Pons (tissue), 1 donor: Measurements from ENCODE around the gene AQP7.
"Not testable (repeated sequence)": the region's sequence is repeated elsewhere in the genome, so short reads cannot be mapped to it uniquely, and the experiment has no call there.

ENCODE experiments used
- DNase-seq: peaks from one replicate; pipeline ENCODE4 v3.0.0-alpha.2; 2016; ENCODE audit warnings: low spot score

AQP7 gene

DNA sequence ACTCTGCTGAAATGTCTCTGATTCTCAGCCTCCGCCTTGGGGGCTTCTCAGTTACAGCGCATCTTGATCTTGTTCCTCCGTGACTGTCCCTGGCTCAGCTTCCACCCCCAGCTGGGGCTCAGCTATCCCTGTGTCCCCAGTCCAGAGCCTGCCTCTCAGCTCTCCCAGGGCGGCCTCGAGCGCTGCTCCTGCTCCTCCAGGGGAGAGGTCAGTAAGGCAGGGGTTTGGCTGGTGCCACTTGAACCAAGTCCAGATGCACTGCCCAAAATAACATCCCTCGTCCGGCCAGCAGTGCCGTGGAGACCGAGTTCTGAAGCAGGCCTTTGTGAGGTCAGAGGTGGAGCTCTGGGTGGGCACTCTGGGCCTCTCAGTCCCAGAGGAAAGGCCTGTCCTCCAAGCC, at the start of gene AQP7:
AQP7 (minus strand) TSS at position 198 of the 400 bp plus-strand sequence. CDS start 1,306 bp downstream, outside the sequence.
- not testable (repeated sequence) for DNase-seq

DNA sequence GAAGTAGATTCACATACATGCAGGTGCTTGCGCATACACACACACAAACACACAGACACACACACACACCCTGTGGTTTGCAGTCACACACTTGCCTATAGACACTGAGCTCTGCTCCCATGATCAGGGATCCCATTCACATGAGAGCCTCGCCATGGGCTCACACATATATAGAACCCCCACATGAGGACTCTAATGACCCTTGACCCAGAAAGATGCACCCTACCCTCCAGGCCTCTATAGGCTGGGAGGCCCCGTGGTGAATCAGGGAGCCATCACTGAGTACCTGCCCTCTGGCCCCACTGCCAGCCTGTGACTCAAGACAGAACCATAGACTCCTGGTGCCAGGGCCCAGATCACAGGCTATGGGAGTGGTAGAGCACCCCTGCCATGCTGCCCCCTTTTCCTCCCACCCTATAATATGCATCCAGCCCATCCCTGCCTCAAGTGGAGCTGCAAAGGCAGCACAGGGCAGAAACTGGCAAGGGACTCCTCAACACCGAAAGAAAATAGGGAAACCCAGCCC, 48.3 kb upstream of the AQP7 start:
- no peak for DNase-seq

DNA sequence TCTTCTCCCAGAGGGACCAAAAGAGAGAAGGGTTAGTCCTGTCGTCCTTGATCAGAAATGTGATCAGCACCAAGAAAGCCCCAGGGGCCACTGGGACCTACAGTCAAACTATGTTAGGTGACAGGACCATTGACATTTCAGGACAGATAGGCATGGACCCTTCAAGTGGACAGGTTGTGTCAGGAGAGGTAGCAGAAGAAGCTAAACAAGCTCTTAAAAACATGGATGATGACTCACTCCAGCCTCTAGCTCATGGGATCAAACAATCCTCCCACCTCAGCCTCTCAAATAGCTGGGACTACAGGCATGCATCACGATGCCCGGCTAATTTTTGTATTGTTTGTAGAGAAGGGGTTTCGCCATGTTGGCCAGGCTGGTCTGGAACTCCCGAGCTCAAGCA, 47.3 kb upstream of the AQP7 start:
- DNase-seq = no peak

DNA sequence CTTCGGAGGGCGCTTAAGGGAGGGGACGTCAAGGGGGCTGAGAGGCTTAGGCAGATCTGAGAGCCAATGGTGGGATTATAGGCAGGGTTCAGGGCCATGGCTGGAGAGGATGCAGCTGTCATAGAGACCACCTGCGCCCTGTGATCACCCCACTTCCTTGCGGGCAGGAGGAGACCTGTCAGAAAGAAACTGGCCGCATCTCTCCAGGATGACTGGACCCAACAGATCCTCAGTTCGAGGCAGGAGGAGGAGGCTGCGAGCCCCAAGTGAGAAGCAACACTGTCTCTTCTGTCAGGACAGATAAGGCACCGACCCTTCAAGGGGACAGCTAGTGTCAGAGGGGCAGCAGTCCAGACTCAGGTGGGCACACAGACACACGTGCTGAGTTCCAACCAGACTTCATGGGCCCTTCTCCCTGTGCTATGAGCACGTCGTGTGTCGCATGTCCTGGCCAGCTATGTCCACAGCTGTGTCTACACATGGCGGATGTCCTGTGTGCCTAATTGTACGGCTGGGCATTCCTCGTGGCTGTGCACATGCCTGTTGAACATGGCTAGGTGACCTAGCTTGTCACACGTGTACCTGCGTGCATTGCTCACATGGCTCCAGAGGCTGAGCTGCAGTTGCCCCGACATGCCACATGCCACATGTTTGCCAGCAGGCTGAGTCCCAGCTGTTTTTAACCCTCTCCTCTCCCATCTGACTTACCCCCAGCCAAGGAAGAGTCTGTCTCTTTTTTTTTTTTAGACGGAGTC, 45.6 kb upstream of the AQP7 start:
- no peak for DNase-seq

DNA sequence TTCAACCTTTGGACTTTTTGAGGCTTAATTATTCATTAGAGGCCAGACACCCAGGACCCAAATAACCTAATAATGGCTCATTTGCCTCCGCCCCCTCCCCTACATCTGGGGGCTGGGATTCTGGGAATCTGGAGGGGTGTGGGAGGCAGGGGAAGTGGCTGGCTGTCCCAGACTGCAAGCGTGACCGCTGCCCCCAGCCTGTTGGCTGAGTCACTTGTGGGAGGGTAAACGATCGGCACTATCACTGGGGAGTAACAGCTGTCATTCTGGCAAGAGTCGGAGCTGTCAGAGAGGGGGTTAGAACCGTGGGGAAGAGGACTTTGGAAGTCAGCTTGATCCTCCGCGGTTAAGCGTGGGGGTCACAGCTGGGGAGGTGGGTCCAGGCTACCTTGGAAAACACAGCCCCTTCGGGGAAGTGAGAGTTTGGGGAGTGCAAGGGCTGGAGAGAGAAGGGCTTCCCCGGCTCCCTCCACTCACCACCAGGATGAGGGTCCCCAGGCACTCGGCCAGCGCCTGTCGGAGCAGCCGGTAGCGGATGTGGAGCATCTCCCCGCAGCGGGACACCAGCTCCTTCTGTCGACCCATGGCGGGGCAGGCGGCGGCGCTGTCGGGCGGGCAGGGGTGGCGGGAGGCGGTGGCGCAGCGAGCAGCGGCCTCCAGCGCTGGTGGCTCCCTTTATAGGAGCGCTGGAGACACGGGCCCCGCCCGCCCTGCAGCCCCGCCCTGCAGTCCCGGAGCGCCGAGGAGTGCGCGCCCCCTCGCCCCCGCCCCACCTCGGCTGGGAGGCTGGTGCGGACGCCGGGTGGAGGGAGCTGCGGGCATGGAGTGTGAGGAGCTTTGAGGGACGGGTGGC, 44.8 kb upstream of the AQP7 start, which contains the start of gene AQP3:
AQP3 (minus strand) TSS at position 648 of the 853 bp plus-strand sequence; CDS start at position 585, 63 bp downstream.
- DNase-seq = no peak

DNA sequence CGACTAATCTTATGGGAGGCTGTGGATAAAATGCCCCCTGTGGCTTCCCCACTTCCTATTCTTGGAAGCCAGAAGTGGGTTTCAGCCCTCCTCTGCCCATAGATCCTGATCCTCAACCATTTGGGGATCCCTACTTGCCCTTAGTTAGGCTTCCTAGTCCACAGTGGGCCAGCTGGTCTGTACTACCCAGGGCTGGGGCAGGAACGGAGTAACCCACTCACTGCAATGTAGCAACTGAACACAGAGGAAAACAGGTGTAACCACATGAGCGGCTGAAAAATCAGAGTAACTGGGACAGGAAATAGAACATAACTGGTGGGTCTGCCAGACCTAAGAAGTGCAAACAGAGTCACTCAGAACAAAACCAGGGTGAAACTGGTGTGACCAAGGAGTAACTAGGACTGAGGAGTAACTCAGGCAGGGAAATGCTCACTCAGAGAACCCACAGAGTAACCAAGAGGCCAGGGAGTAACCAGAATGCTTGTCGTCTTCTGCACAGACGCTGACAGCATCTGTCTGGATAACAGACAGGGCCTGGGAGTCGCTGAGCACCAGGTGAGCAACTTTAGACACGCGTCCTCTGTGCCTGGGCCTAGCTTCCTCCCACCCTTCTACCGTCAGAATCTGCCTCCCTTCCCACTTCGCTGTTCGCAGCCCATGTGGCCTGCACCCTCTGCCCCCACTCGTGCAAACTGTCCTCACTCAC, 44.0 kb upstream of the AQP7 start:
- DNase-seq = no peak

DNA sequence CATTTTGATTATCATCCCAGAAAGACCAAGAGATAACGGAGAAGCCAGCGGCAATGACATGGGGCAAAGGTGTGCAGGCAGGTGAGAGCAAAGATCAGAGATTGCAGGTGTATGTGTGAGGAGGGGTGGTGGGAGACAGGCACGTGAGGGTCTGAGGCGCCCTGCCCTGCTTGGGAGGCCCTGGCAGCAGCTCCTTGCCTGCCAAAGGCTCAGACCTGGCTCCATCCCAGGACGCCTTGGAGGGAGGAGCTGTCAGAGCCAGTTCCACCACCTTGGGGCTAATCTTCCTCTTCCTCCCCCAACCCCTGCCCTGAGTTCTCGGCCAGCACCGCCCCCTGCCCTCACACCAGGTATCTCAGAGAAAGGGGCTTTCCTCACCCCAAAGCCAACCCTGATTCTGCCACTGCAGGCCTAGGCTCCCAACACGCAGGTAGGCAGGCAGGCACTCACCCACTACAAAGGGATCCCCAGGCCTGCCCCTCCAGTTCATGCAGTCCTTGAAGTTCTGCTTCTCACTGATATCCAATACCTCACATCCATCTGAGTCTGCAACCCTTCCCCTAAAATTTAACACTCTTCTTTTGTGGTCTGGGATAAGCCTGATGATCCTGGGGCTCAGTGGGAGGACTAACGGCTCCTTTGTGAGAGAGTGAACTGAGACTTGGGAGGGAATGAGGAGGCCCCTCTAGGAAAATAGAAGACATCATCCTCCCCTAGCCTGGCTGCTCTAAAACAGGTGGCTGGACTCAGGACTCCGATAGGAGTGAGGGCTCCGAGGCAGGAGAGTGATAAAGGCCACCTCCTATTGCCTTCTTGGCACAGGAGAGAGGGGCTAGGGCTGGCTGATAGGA, 43.2 kb upstream of the AQP7 start:
- DNase-seq = no peak

DNA sequence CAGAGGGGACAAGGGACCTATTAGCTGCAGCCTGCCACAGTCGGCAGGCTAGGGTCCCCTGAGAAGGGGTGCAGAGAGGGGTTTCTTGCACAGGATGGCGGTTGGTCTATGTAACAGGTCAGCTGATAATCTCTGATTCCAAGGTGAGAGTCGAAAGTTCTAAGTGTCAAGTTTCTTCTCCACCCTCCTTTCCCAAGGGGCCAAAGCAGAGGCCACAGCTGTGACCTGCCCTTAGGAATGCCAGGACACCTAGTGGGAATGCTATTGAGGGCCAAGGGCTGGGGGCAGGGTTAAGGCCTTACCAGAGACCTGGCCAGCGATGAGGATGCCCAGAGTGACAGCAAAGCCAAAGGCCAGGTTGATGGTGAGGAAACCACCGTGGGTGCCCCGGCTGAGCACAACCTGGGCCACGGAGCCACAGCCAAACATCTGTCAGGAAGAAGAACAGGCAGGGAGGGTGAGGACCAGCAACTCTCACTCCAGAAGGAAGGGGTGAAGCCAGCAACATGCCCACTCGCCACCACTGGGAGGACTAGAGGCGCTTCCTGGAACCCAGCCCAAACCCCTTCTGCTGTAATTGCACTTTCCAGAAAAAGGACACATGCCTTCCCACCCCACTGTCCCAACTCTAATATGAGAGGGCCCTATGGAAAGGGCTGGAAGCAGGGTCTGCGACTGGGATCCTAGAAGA, 41.2 kb upstream of the AQP7 start:
- DNase-seq = no peak

DNA sequence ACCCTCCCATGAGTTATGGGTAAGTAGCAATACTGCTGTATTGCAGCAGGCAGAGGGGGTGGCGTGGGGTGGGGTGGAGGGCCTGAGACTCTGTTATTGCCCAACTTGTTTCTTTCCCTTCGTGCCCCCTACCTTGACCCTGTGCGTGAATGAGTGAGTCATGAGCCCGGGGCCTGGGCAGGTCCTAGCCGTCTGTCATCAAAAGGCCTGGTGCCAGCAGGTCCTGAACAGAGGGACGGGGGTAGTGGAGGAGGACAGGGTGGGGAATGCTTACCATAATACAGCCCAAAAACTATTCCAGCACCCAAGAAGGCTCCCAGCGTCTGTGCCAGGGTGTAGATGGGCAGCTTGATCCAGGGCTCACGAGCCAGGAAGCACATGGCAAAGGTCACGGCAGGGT, 40.7 kb upstream of the AQP7 start:
- DNase-seq = no peak

DNA sequence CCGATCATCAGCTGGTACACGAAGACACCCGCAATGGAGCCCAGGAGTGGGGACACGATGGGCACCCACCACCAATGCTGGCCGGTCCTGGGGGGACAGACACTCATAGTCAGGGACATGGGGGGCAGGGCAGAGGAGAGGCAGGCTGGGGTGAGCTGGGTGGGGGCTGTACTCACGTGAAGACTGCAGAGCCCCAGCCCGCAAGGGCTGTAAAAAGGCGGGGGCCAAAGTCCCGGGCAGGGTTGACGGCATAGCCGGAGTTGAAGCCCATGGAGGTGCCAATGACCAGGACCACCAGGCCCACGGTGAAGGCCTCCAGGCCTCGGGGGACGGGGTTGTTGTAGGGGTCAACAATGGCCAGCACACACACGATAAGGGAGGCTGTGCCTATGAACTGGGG, 39.8 kb upstream of the AQP7 start:
- DNase-seq = no peak

DNA sequence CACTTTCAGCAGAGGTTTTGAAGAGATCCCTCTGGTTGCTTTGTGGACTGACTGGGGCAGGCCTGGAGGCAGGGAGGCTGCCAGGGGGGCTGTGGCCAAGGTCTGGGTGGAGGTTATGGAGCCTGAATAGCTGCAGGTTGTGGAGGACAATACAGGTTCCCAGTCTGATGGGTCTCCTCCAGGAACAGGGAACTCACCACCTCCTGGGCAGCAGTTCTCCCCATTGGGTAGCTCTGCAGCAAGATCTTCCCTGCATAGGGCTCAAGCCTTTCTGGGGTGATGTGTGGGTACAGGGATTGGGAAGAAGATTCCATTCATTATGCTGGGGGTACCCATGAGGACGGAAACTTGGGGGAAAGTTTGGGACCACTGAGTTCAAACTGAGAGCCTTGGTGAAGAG, 38.2 kb upstream of the AQP7 start:
- DNase-seq = no peak

DNA sequence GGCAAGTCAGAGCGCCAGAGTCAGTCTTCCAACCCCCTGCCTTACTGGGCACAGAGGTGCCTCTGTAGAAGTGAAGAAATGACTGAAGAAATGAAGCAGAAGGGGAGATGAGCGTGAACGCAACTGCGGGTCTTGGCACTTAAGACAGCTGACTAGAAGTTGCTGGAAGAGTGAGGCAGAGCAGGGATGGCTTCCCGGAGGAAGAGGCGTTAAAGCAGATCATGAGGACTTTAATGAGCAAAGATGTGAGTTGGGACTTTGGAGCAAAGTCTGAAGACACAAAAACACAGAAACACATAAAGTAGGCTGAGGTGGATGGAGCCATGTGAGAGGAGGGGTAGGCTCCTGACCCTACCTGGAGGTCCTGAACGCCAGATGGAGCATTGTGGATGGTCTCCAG, 37.8 kb upstream of the AQP7 start:
- no peak for DNase-seq

DNA sequence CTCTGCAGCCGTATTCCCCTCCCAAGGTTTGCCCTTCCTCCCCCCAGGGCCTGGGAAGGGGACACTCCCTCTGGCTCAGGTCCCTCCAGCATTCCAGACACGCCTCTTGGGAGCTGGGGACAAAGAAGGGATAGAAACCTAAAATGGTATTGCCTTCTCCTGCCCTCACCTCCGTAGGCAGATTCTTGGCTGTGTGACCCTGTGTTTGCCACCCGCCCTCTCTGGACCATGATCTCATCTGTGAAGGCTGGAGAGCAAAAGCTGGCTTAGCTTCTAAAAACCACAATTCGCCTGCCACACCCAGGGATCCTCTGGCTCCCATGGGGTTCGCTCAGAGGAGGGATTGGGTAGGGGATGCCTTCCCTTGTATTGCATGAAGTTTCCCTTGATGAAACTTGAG, 37.4 kb upstream of the AQP7 start:
- DNase-seq = no peak

DNA sequence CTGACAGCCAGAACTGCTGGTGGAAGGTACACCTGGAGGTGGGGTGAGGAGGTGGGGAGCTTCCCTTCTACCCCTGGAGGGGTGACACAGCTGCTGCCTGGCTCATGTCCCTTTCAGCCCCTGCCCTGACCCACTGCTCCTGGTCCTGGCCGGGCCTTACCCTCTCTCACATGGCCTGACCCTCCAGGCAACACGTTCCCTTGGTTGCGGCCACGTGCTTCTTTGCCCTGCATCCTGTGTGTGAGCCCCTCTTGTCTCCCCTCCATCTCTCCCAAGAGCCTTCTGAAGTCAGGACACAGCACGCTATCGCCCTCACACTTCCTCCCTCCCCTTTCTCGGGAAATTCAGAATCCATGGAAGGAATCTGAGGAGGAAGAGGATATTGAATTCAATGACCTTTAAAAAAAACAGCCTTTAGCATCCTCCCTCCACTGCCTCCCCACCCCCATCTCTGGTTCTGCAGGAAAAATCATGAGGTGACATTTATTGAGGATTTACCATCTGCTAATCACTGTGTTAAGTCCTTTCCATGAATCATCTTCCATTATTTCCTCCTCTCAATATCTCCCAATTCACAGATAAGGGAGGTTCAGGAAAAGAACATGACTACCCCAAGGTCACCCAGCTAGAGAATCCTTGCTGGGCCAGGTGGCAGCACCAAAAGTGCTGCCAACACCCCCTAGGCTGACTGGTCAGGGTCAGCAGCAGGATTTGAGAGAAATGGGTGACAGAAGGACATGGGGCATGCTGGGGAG, 36.7 kb upstream of the AQP7 start:
- no peak for DNase-seq

DNA sequence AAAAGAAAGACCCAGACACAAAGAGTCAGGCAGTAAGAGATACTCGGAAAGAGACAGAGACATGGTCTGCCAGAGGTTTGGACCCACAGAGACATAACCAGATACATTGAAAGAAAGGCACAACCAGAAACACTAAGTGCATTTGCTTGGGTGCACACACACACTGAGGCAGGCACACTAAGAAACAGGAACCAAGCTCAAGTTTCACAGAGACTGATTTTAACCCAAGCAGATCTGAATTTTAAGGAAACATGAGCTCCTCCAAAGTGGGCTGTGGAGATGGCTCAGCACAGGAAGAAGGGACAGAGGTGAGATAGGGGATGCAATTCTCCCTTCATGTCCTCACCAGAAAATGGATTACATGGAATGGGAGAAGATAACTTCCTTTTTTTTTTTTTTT, 35.5 kb upstream of the AQP7 start:
- no peak for DNase-seq

DNA sequence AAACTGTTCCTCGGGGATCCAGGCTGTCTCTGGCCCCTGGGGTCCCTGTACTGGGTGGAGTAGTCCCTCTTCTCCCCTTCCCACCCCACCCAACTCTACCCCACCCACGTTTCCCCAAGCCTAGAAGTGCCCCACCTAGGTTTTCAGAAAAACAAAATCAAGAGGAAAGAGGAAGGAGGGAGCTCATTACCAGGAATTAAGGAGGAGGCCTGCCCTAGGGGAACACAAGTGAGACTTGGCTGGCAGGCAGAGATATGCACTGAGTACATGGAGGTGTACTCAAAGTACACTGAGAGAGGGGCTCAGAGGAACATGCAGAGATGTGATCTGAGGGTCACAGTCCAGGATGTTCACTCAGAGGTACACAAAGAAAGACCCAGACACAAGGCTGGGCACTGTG, 34.8 kb upstream of the AQP7 start:
- DNase-seq = no peak

DNA sequence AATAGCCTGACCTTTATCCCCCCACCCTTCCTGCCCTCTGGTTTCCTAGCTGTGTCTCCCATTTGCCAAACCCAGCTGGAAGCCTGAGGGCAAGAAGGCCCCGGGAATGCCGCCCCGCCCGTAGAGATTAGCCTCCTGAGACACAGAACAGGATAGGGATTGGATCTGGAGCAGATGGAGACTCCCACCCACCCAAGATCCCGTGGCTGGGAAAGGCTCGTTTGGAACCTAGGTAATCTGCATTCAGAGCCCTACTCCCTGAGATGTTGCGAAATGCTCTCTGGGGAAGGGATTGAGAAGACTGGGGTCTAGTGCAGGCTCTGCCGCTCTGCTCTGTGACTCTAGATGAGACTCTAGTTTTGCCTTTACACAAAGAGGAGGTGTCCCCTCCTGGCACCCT, 34.1 kb upstream of the AQP7 start:
- DNase-seq = no peak

DNA sequence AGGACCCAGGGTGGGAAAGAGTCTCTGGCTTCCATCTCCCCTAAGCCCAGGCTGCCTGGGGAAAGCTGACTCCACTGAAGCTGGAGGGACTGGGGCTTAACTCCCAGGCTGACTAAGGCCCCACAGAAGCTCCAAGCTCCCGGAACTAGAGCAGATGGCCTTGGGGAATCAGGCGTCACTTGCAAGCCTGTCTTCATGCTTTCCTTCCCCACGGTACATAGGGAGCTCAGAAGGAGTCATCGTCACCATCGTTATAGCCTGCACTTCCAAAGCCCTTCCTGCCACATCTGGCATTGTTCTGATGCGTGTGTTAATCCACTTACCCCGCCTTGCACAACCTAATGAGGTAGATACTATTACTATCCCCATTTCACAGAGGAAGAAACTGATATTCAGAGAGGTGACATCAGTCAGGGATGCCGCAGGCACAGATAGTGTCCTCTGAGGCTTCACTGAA, 33.5 kb upstream of the AQP7 start:
- DNase-seq = no peak

DNA sequence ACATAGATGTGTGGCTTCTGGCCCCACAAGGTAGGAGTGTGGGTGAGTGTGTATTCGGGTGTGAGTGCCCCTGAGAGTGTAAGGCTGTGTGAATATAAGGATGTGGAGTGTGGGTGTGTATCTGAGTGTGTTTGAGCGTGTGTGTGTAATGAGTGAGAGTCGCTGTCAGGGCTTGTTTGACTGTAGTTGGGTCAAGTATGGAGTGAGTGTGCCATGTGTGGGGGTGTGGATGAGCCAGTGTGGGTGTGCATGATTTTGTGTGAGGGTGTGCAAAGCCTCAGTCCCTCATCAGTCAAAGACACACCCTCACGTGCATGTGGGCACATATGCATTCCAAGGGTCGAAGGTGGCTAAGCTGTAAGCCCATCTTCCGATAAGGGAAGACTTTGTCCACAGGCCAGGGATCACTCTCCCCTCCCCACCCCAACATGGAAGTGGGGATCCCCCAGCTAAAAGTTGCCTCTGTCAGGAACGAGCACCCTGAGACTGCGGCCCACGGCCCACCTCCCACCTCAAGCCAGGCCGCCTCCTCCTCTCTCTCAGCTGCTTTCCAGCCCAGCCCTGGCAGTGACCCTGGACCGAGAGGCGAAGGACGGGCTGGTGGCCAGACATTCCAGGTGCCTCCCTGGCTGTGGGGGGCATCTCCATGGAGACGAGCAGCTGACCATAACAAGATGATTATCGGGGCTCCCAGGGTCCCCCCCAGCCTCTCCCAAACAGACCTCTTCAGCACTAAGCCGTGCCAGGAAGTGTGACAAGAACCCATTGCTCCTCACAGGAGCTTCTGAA, 32.1 kb upstream of the AQP7 start:
- DNase-seq = no peak
